ENCODE data around the gene RAP1A. TPM values are rescaled to one million over a fixed set of nuclear protein-coding genes. Genes with fewer than 3 reads are reported as not detected.

The RAP1A gene
- total RNA-seq, 2 donors from 2014 or later = 31.4 to 39.1 TPM

DNA sequence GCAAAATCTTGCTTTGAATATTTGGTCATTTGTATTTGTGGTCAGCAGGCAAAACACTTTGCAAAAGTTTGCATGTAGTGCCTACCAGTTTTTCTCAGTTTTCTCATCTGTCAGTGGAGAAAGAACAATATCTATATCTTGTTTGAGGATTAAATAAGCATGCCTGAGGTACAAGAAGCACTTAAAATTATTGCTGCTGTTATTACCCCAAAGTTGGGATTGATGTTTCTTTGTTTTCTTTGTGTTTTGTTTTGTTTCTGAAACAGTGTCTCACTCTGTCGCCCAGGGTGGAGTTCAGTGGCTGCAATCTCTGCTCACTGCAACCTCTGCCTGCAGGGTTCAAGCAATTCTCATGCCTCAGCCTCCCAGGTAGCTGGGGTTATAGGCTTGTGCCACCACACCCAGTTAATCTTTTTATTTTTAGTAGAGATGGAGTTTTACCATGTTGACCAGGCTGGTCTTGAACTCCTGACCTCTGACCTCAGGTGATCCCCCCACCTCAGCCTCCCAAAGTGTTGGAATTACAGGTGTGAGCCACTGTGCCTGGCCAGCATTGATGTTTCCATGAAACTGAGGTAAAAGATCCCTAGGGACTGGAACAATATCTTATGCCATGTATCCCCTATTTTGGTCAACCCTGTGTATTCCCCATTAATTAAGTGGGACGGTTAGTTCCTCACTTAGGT lies 15.9 kb downstream of the RAP1A start:
- H3K27me3 ChIP-seq (replicated peaks; ENCODE audit: insufficient read depth) = no peaks in the 10 kb centered on the region
- no peak overlapping the region for H3K27ac ChIP-seq
- H3K36me3 ChIP-seq = no peaks in the 10 kb centered on the region
- intact Hi-C loops (cut with DNase I) = no loop called here
- WGBS = 71% methylated on average over 2 of the region's 2 CpGs
- H3K4me1 ChIP-seq (replicated peaks) = no peaks in the 10 kb centered on the region
- DNase-seq (ENCODE audit: low spot score) = no peak
- no peak for TF ChIP-seq POLR2A (IDR thresholded peaks at IDR 0.05)
- TF ChIP-seq, protein P1, sequence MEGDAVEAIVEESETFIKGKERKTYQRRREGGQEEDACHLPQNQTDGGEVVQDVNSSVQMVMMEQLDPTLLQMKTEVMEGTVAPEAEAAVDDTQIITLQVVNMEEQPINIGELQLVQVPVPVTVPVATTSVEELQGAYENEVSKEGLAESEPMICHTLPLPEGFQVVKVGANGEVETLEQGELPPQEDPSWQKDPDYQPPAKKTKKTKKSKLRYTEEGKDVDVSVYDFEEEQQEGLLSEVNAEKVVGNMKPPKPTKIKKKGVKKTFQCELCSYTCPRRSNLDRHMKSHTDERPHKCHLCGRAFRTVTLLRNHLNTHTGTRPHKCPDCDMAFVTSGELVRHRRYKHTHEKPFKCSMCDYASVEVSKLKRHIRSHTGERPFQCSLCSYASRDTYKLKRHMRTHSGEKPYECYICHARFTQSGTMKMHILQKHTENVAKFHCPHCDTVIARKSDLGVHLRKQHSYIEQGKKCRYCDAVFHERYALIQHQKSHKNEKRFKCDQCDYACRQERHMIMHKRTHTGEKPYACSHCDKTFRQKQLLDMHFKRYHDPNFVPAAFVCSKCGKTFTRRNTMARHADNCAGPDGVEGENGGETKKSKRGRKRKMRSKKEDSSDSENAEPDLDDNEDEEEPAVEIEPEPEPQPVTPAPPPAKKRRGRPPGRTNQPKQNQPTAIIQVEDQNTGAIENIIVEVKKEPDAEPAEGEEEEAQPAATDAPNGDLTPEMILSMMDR (IDR thresholded peaks at IDR 0.05) = no peak
- TF ChIP-seq POLR2AphosphoS5 (IDR thresholded peaks at IDR 0.05) = no peak
- H3K9me3 ChIP-seq = no peaks in the 10 kb centered on the region
- H3K4me3 ChIP-seq = no peak overlapping the region

- Histone ChIP-seq H3K9me3 (no peaks in the 10 kb centered on the region), H3K4me1 (replicated peaks) (no peaks in the 10 kb centered on the region), H3K36me3 (no peaks in the 10 kb centered on the region), H3K4me3 (no peak overlapping the region), H3K27ac (no peak overlapping the region), H3K27me3 (replicated peaks; ENCODE audit: insufficient read depth) (no peaks in the 10 kb centered on the region)
- 70% methylated on average over 4 of the region's 4 CpGs for WGBS
- intact Hi-C loops (cut with DNase I) = no loop called here
- DNase-seq (ENCODE audit: low spot score) = no peak
- TF ChIP-seq, protein P1 (IDR thresholded peaks at IDR 0.05) = no peak
- TF ChIP-seq POLR2A (IDR thresholded peaks at IDR 0.05) = no peak
- no peak for TF ChIP-seq POLR2AphosphoS5 (IDR thresholded peaks at IDR 0.05)
These were observed 18.7 kb downstream of the RAP1A start for GRCh38 chr1:111638320-111638719.

- intact Hi-C loops (cut with DNase I) = no loop called here
- no peak for DNase-seq (ENCODE audit: low spot score)
- TF ChIP-seq, protein P1 (IDR thresholded peaks at IDR 0.05) = no peak
- TF ChIP-seq POLR2A (IDR thresholded peaks at IDR 0.05) (no peak), POLR2AphosphoS5 (IDR thresholded peaks at IDR 0.05) (no peak)
- H3K4me1 ChIP-seq (replicated peaks) = no peaks in the 10 kb centered on the region
- no peak overlapping the region for H3K4me3 ChIP-seq
- 76% methylated on average over 3 of the region's 3 CpGs for WGBS
- no peaks in the 10 kb centered on the region for H3K36me3 ChIP-seq
- no peaks in the 10 kb centered on the region for H3K9me3 ChIP-seq
- H3K27ac ChIP-seq = no peak overlapping the region
- H3K27me3 ChIP-seq (replicated peaks; ENCODE audit: insufficient read depth) = no peaks in the 10 kb centered on the region
These were observed 20.1 kb downstream of the RAP1A start for GRCh38 chr1:111639602-111640198.

DNA sequence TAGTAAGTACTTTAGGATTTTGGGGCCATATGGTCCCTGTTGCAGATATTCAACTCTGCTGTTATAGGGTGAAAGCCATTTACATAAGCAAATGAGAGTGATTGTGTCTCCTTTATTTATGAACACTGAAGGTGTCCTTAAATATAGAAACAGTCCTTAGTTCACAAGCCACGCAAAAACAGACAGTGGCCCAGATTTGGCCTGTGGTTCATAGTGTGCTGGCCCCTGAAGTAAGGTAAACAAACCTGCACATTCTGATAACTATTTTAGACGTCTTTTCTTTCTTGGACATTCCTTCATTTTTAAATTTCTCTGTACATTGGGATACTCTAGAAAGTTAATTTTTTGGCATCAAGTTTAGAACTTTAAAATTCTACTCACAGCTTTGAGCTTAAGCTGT lies 23.5 kb downstream of the RAP1A start:
- no peaks in the 10 kb centered on the region for H3K27me3 ChIP-seq (replicated peaks; ENCODE audit: insufficient read depth)
- H3K4me3 ChIP-seq = no peak overlapping the region
- no peaks in the 10 kb centered on the region for H3K9me3 ChIP-seq
- no peak overlapping the region for H3K27ac ChIP-seq
- intact Hi-C loops (cut with DNase I) = no loop called here
- TF ChIP-seq, protein P1 (IDR thresholded peaks at IDR 0.05) = no peak
- TF ChIP-seq POLR2AphosphoS5 (IDR thresholded peaks at IDR 0.05) (no peak), POLR2A (IDR thresholded peaks at IDR 0.05) (no peak)
- no peaks in the 10 kb centered on the region for H3K4me1 ChIP-seq (replicated peaks)
- DNase-seq (ENCODE audit: low spot score) = no peak
- 51% methylated on average over 2 of the region's 2 CpGs for WGBS
- no peaks in the 10 kb centered on the region for H3K36me3 ChIP-seq

DNA sequence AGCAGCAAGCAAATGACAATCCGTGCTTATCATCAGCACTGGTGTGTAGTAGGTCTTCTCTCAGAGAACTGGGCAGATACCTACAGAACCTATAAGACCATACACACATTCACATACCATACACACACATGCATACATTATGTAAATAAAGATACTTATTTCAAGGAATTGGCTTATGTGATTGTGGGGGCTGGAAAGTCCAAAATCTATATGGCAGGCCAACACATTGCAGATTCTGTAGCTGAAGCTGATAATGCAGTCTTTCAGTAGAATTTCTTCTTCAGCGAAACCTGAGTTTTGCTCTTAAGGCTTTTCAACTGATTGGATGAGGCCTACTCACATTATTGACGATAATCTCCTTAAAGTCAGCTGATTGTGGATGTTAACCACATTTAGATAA lies 24.1 kb downstream of the RAP1A start:
- no peaks in the 10 kb centered on the region for H3K27me3 ChIP-seq (replicated peaks; ENCODE audit: insufficient read depth)
- 99% methylated on average over 3 of the region's 3 CpGs for WGBS
- H3K27ac ChIP-seq = no peak overlapping the region
- intact Hi-C loops (cut with DNase I) = no loop called here
- H3K4me3 ChIP-seq = no peak overlapping the region
- H3K9me3 ChIP-seq = no peaks in the 10 kb centered on the region
- H3K36me3 ChIP-seq = no peaks in the 10 kb centered on the region
- H3K4me1 ChIP-seq (replicated peaks) = no peaks in the 10 kb centered on the region
- TF ChIP-seq, protein P1 (IDR thresholded peaks at IDR 0.05) = no peak
- TF ChIP-seq POLR2AphosphoS5 (IDR thresholded peaks at IDR 0.05) (no peak), POLR2A (IDR thresholded peaks at IDR 0.05) (no peak)
- no peak for DNase-seq (ENCODE audit: low spot score)

Data from prostate gland (tissue), 2 donors.